H1 (cell line): ENCODE results near the gene PIK3CG. TPM values are rescaled to one million over a fixed set of nuclear protein-coding genes. Genes with fewer than 3 reads are reported as not detected.

ENCODE experiments used
- CTCF ChIA-PET: fragments of 300-600 bp; sonication (Branson Sonifier 250); formaldehyde crosslinking; loops from one replicate; lab custom pipeline; 2021; ENCODE audit not compliant: partially characterized antibody; lab: Charles Lee
- POLR2A ChIA-PET: fragments of 300-600 bp; sonication (Branson Sonifier 250); formaldehyde crosslinking; loops from one replicate; lab custom pipeline; 2021; ENCODE audit warnings: inconsistent platforms; ENCODE audit not compliant: partially characterized antibody; lab: Charles Lee
- DNase-seq, 2 experiments: peaks; one replicate each; pipeline versions ENCODE4 v3.0.0 to v3.0.0-alpha.2; 2010 to 2022; ENCODE audit warnings: low spot score in 2 of 2, low read depth in 1 of 2, mixed read lengths in 1 of 2
- FAIRE-seq: peaks from 2 replicates; lab custom pipeline; 2011; peaks lifted over from hg19 to GRCh38; lab: Jason Lieb, UNC
- H2AFZ ChIP-seq: 2 replicates; pipeline ENCODE4 v1.8.1; 2012; ENCODE audit warnings: low read length, inconsistent platforms
- H2AK5ac ChIP-seq: 2 replicates; pipeline ENCODE4 v1.6.1; 2013; ENCODE audit warnings: low read depth, low read length
- H2BK120ac ChIP-seq: replicated peaks from 2 replicates; pipeline ENCODE3; 2013; ENCODE audit warnings: low read depth, low read length, inconsistent platforms
- H2BK12ac ChIP-seq: 2 replicates; pipeline ENCODE4 v1.6.1; 2013; ENCODE audit warnings: low read depth, low read length
- H2BK15ac ChIP-seq: 2 replicates; pipeline ENCODE4 v1.6.1; 2013; ENCODE audit warnings: low read length
- H2BK20ac ChIP-seq: 2 replicates; pipeline ENCODE4 v1.6.1; 2013; ENCODE audit warnings: low read length
- H2BK5ac ChIP-seq: 2 replicates; pipeline ENCODE4 v1.6.1; 2013; ENCODE audit warnings: low read depth, low read length
- H3K14ac ChIP-seq: 2 replicates; pipeline ENCODE4 v1.6.1; 2013; ENCODE audit warnings: inconsistent platforms; ENCODE audit not compliant: insufficient read length
- H3K18ac ChIP-seq: 2 replicates; pipeline ENCODE4 v1.6.1; 2013; ENCODE audit warnings: low read length; ENCODE audit errors: extremely low read depth
- H3K23ac ChIP-seq: 2 replicates; pipeline ENCODE4 v1.6.1; 2013; ENCODE audit warnings: inconsistent platforms; ENCODE audit not compliant: insufficient read length
- H3K23me2 ChIP-seq: 2 replicates; pipeline ENCODE4 v1.6.1; 2013; ENCODE audit warnings: low read depth, low read length
- H3K27ac ChIP-seq: 2 replicates; pipeline ENCODE4 v1.6.1; 2011; ENCODE audit warnings: low read depth, low read length, inconsistent platforms
- H3K27me3 ChIP-seq, 4 experiments: replicated peaks in 1 of 4; 1 replicate in 1 of 4; 2 replicates in 3 of 4; pipeline versions ENCODE4 v1.6.1 to v1.8.1; 2011 to 2013; ENCODE audit warnings: low read length in 3 of 4, mild to moderate bottlenecking in 3 of 4, inconsistent platforms in 2 of 4, mixed read lengths in 2 of 4, moderate library complexity in 1 of 4; ENCODE audit not compliant: control insufficient read depth in 3 of 4, insufficient read depth in 3 of 4; ENCODE audit errors: extremely low read depth in 1 of 4
- H3K36me3 ChIP-seq, 4 experiments: 2 replicates each; pipeline versions ENCODE4 v1.6.1 to v1.8.1; 2011 to 2013; ENCODE audit warnings: mild to moderate bottlenecking in 4 of 4, low read length in 3 of 4, moderate library complexity in 2 of 4, control low read depth in 1 of 4, inconsistent platforms in 1 of 4; ENCODE audit not compliant: insufficient read depth in 4 of 4, control insufficient read depth in 2 of 4
- H3K4ac ChIP-seq: replicated peaks from 2 replicates; pipeline ENCODE3; 2013; ENCODE audit warnings: low read length, low read depth, mixed read lengths, inconsistent platforms; ENCODE audit not compliant: insufficient read length
- H3K4me1 ChIP-seq, 4 experiments: replicated peaks in 1 of 4; 1 replicate in 1 of 4; 2 replicates in 3 of 4; pipeline versions ENCODE4 v1.6.1 to v1.8.1; 2011 to 2013; ENCODE audit warnings: low read length in 3 of 4, inconsistent platforms in 2 of 4, mixed read lengths in 1 of 4; ENCODE audit not compliant: insufficient read depth in 4 of 4, control insufficient read depth in 3 of 4
- H3K4me2 ChIP-seq, 2 experiments: 2 replicates each; pipeline versions ENCODE4 v1.6.1 to v1.8.1; 2011 to 2013; ENCODE audit warnings: low read depth in 2 of 2, low read length in 2 of 2, control low read depth in 1 of 2, inconsistent platforms in 1 of 2, mild to moderate bottlenecking in 1 of 2; ENCODE audit not compliant: insufficient read depth in 1 of 2
- H3K4me3 ChIP-seq, 4 experiments: fragments of 200-600, 300-600 bp in 1 of 4; sonication (generic), shearing (Covaris generic), sonication (Bioruptor Twin) in 1 of 4; 2 replicates each; pipeline versions ENCODE4 v1.5.1 to v1.8.1; 2011 to 2016; ENCODE audit warnings: low read length in 4 of 4, low read depth in 3 of 4, control low read depth in 2 of 4, inconsistent platforms in 2 of 4, mild to moderate bottlenecking in 2 of 4, mixed read lengths in 1 of 4, moderate library complexity in 1 of 4; ENCODE audit not compliant: insufficient read depth in 2 of 4; ENCODE audit errors: extremely low read depth in 1 of 4
- H3K56ac ChIP-seq: replicated peaks from 2 replicates; pipeline ENCODE3; 2013; ENCODE audit warnings: low read depth, mild to moderate bottlenecking, mixed read lengths, low read length, inconsistent platforms; ENCODE audit not compliant: insufficient read length
- H3K79me1 ChIP-seq: 2 replicates; pipeline ENCODE4 v1.6.1; 2013; ENCODE audit warnings: low read depth, low read length, control low read depth
- H3K79me2 ChIP-seq, 2 experiments: 2 replicates each; pipeline versions ENCODE4 v1.6.1 to v1.8.1; 2012 to 2013; ENCODE audit warnings: low read length in 2 of 2, mild to moderate bottlenecking in 2 of 2, inconsistent platforms in 1 of 2; ENCODE audit not compliant: insufficient read depth in 2 of 2, control insufficient read depth in 1 of 2
- H3K9ac ChIP-seq, 4 experiments: replicated peaks in 1 of 4; 1 replicate in 1 of 4; 2 replicates in 3 of 4; pipeline versions ENCODE4 v1.6.1 to v1.8.1; 2011 to 2013; ENCODE audit warnings: low read depth in 3 of 4, low read length in 3 of 4, control low read depth in 2 of 4, mild to moderate bottlenecking in 2 of 4, moderate library complexity in 2 of 4, inconsistent platforms in 1 of 4; ENCODE audit errors: extremely low read depth in 1 of 4
- H3K9me3 ChIP-seq, 2 experiments: 2 replicates each; pipeline versions ENCODE4 v1.6.1 to v1.8.1; 2012 to 2013; ENCODE audit warnings: mild to moderate bottlenecking in 2 of 2, moderate library complexity in 2 of 2, control low read depth in 1 of 2, inconsistent platforms in 1 of 2, low read depth in 1 of 2, low read length in 1 of 2, mixed read lengths in 1 of 2; ENCODE audit not compliant: insufficient read depth in 2 of 2
- H4K20me1 ChIP-seq, 2 experiments: replicated peaks in 1 of 2; 2 replicates each; pipeline versions ENCODE3 to v1.8.1; 2011 to 2013; ENCODE audit warnings: inconsistent platforms in 2 of 2, low read length in 2 of 2, mild to moderate bottlenecking in 1 of 2; ENCODE audit not compliant: insufficient read depth in 2 of 2, control insufficient read depth in 1 of 2
- H4K5ac ChIP-seq: 2 replicates; pipeline ENCODE4 v1.6.1; 2013; ENCODE audit warnings: low read length, low read depth, mixed read lengths, inconsistent platforms; ENCODE audit not compliant: insufficient read length
- H4K8ac ChIP-seq: 2 replicates; pipeline ENCODE4 v1.8.0; 2013; ENCODE audit warnings: mild to moderate bottlenecking, moderate library complexity, low read length, inconsistent platforms; ENCODE audit not compliant: insufficient read depth; ENCODE audit errors: extremely low read depth
- H4K91ac ChIP-seq: replicated peaks from 2 replicates; pipeline ENCODE3; 2013; ENCODE audit warnings: low read length, mixed read lengths, inconsistent platforms; ENCODE audit not compliant: insufficient read length
- CBX5 ChIP-seq: fragments of 300-800, 300-1000 bp; sonication (generic); IDR thresholded peaks from 2 replicates; pipeline ENCODE4 v1.7.1; 2016; ENCODE audit warnings: antibody characterized with exemption, low read length, low read depth
- CHD2 ChIP-seq: IDR thresholded peaks from 2 replicates; pipeline ENCODE4 v1.6.1; 2012; ENCODE audit warnings: low read length, improper control_type of control experiment
- JUND ChIP-seq: IDR thresholded peaks from 2 replicates; pipeline ENCODE4 v1.6.1; 2011; ENCODE audit warnings: mild to moderate bottlenecking, improper control_type of control experiment, low read length
- RFX5 ChIP-seq: IDR thresholded peaks from 2 replicates; pipeline ENCODE4 v1.6.1; 2011; ENCODE audit warnings: low read depth, low read length, improper control_type of control experiment, borderline replicate concordance
- WGBS, 2 experiments: shearing (Covaris generic) in 1 of 2; methylation state at CpG; one replicate each; pipeline versions ENCODE4 v1.1.6 to v1.1.7; 2013 to 2015; ENCODE audit warnings: low lambda C conversion rate in 2 of 2, mixed read lengths in 2 of 2, inconsistent platforms in 1 of 2, low coverage in 1 of 2, missing lambda C conversion rate in 1 of 2; ENCODE audit not compliant: insufficient replicate concordance in 2 of 2, insufficient coverage in 1 of 2, insufficient read length in 1 of 2; ENCODE audit errors: extremely low coverage in 1 of 2, missing lambda C conversion rate in 1 of 2; 5-methylcytosine and 5-hydroxymethylcytosine counted together
- polyA plus RNA-seq, 7 experiments: library from polyadenylated mRNA; depleted of rRNA in 3 of 7; stranded (reverse) in 5 of 7; unstranded in 2 of 7; fragments of >200 nt in 5 of 7; fragments of 200-250 nt in 2 of 7; gene quantifications; 1 replicate in 5 of 7; 2 replicates in 1 of 7; 4 replicates in 1 of 7; pipeline versions ENCODE4 v1.2.1 to v1.2.3, GENCODE V29; 2011 to 2013; ENCODE audit warnings: missing spikeins in 2 of 7, mixed read lengths in 2 of 7
- total RNA-seq: library from RNA; stranded (reverse); fragmentation: NEBNext Ultra II Directional; extraction: Animal tissue kit (Norgen Biotek cat#: 25700); gene quantifications from 2 replicates; pipeline ENCODE4 v1.2.1, GENCODE V29; 2021

Gene PIK3CG
- total and polyA plus RNA-seq, 2 of the 8 experiments (the other 6 are each of a cell fraction or from before 2014, with no cell fraction given) = not detected

DNA sequence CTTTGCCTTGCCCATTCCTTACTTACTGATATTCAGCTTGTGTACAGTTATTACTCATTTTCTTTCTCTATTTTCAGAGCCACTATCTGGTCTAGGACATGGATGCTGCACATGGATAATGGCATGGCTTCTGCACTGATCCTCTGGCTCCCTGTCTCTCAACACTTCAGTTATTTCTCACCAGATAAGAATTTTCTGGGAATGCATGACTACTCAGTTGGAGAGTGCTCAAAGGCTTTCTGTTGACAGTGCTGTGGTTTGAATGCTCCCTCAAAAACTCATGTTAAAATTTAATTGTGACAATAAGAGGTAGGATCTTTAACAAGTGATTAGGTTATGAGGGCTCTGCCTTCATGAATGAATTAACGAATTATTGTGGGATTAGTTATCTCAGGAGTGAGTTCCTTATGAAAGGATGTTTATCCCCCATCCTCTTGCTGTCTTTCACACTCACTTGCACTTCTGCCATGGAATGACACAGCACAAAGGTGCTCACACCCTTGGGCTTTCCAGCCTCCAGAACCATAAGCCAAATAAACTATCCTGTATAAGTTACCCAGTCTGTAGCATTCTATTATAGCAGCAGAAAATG lies 16.1 kb upstream of the PIK3CG start:
- Histone ChIP-seq H2BK15ac (no peak overlapping the region), H4K5ac (no peak overlapping the region), H3K9ac (no peak overlapping the region), H3K23me2 (no peaks in the 10 kb centered on the region), H3K4me3 (no peak overlapping the region), H3K4me2 (no peak overlapping the region), H3K56ac (no peak overlapping the region), H3K36me3 (no peaks in the 10 kb centered on the region), H2BK20ac (no peak overlapping the region), H3K18ac (no peak overlapping the region), H4K20me1 (no peaks in the 10 kb centered on the region), H3K79me2 (no peaks in the 10 kb centered on the region), H3K4me1 (no peaks in the 10 kb centered on the region), H2BK5ac (no peak overlapping the region), H2AFZ (no peak overlapping the region), H4K8ac (no peak overlapping the region), H3K27me3 (no peaks in the 10 kb centered on the region), H3K27ac (no peak overlapping the region), H4K91ac (no peak overlapping the region), H3K9me3 (no peaks in the 10 kb centered on the region), H2AK5ac (no peak overlapping the region), H2BK120ac (no peak overlapping the region), H3K14ac (no peak overlapping the region), H3K79me1 (no peaks in the 10 kb centered on the region), H2BK12ac (no peak overlapping the region), H3K23ac (no peak overlapping the region), H3K4ac (no peak overlapping the region)
- TF ChIP-seq CHD2 (no peak), RFX5 (no peak), JUND (no peak), CBX5 (no peak)
- DNase-seq (no peak), FAIRE-seq (no peak)
- WGBS, 2 experiments = 0% methylated on average over 1 of the region's 1 CpG; no CpG with 5 or more reads in 1 of the 2 experiments
- CTCF ChIA-PET = no interaction called here
- POLR2A ChIA-PET = no interaction called here
